GM19023 (cell line): Measurements from ENCODE around the gene PLXNA4.

Experiments used
- ATAC-seq: cut with Tn5 transposase; IDR thresholded peaks from one replicate; pipeline ENCODE4 v1.9.1; 2021; ENCODE audit warnings: mild to moderate bottlenecking, moderate library complexity; ENCODE audit not compliant: unreplicated experiment

PLXNA4 gene

GRCh38 chr7:132108563-132108962 is 467.7 kb downstream of the PLXNA4 start:
- ATAC-seq, result no peak

GRCh38 chr7:132106491-132106890 is 469.8 kb downstream of the PLXNA4 start:
- ATAC-seq, result no peak

GRCh38 chr7:132105096-132105495 is 471.2 kb downstream of the PLXNA4 start:
- ATAC-seq, result no peak

GRCh38 chr7:132103718-132104117 is 472.6 kb downstream of the PLXNA4 start:
- no peak for ATAC-seq

- no peak for ATAC-seq
Measured at GRCh38 chr7:132102942-132103341, 473.3 kb downstream of the PLXNA4 start.

GRCh38 chr7:132102391-132102790 is 473.9 kb downstream of the PLXNA4 start:
- no peak for ATAC-seq

GRCh38 chr7:132100981-132101380 is 475.3 kb downstream of the PLXNA4 start:
- ATAC-seq, result no peak

- no peak for ATAC-seq
Measured at GRCh38 chr7:132100483-132100882, 475.8 kb downstream of the PLXNA4 start.

- ATAC-seq, result no peak
Measured at GRCh38 chr7:132099163-132099562, 477.1 kb downstream of the PLXNA4 start.

GRCh38 chr7:132098327-132098726 is 477.9 kb downstream of the PLXNA4 start:
- no peak for ATAC-seq

GRCh38 chr7:132097550-132098134 is 478.6 kb downstream of the PLXNA4 start:
- ATAC-seq, result no peak

GRCh38 chr7:132095111-132095765 is 481.0 kb downstream of the PLXNA4 start:
- no peak for ATAC-seq

- no peak for ATAC-seq
Measured at GRCh38 chr7:132092106-132092505, 484.2 kb downstream of the PLXNA4 start.

GRCh38 chr7:132091706-132092105 is 484.6 kb downstream of the PLXNA4 start:
- no peak for ATAC-seq

- no peak for ATAC-seq
Measured at GRCh38 chr7:132090444-132090843, 485.8 kb downstream of the PLXNA4 start.

GRCh38 chr7:132089356-132089755 is 486.9 kb downstream of the PLXNA4 start:
- ATAC-seq, result no peak

- ATAC-seq, result no peak
Measured at GRCh38 chr7:132087421-132087820, 488.8 kb downstream of the PLXNA4 start.

GRCh38 chr7:132084776-132085388 is 491.4 kb downstream of the PLXNA4 start:
- no peak for ATAC-seq

- ATAC-seq, result no peak
Measured at GRCh38 chr7:132083537-132084123, 492.6 kb downstream of the PLXNA4 start.

GRCh38 chr7:132083126-132083525 is 493.1 kb downstream of the PLXNA4 start:
- ATAC-seq, result no peak

- ATAC-seq, result no peak
Measured at GRCh38 chr7:132082394-132082793, 493.9 kb downstream of the PLXNA4 start.

GRCh38 chr7:132081686-132082085 is 494.6 kb downstream of the PLXNA4 start:
- no peak for ATAC-seq
